ENCODE measurements around the gene RCE1.

RCE1 gene

GRCh38 chr11:66894141-66894540 is 50.9 kb downstream of the RCE1 start:
- H3K4me3 ChIP-seq (ENCODE audit: low read length) = no peak overlapping the region
- no peaks in the 10 kb centered on the region for H3K4me1 ChIP-seq (ENCODE audit: control insufficient read depth, insufficient read depth, low read length)
- no peak overlapping the region for H3K9ac ChIP-seq (ENCODE audit: low read length)
- H3K27me3 ChIP-seq (ENCODE audit: control insufficient read depth, insufficient read depth, low read length) = no peaks in the 10 kb centered on the region
- H3K27ac ChIP-seq (ENCODE audit: low read depth, low read length) = no peak overlapping the region
- no peaks in the 10 kb centered on the region for H3K36me3 ChIP-seq (ENCODE audit: control insufficient read depth, insufficient read depth, low read length)

Data from rectal smooth muscle tissue (tissue), 1 donor.